HCT116 (cell line): ENCODE results near the gene CMIP. TPM values are rescaled to one million over a fixed set of nuclear protein-coding genes. Genes with fewer than 3 reads are reported as not detected.

Experiments used
- ATAC-seq: fragments of 200-7000 bp; cut with Tn5 transposase; 2 replicates; pipeline ENCODE4 v1.9.1; 2020; ENCODE audit warnings: mild to moderate bottlenecking, moderate library complexity
- BruUV-seq: library from RNA; stranded (reverse); fragments of 400-500 nt; replicated peaks from 2 replicates; lab custom pipeline; 2021; lab: Mats Ljungman, UMichigan
- CTCF ChIA-PET: fragments of 300-600 bp; sonication (Branson Sonifier 250); formaldehyde crosslinking; loops from one replicate; lab custom pipeline; 2021; ENCODE audit warnings: antibody characterized with exemption; lab: Charles Lee
- POLR2A ChIA-PET: fragments of 300-600, 350-600 bp; sonication (Branson Sonifier 250); formaldehyde crosslinking; loops from one replicate; lab custom pipeline; 2021; ENCODE audit warnings: antibody characterized with exemption; lab: Charles Lee
- RAD21 ChIA-PET, 2 experiments: fragments of 300-600 bp; sonication (Branson Sonifier 250); formaldehyde crosslinking; loops; one replicate each; lab custom pipeline; 2023; ENCODE audit warnings: low total read pairs in 2 of 2; ENCODE audit not compliant: uncharacterized antibody in 2 of 2, unreplicated experiment in 2 of 2, low non-redundant PET in 1 of 2; lab: Charles Lee
- DNase-seq: peaks from one replicate; pipeline ENCODE4 v3.0.0-alpha.2; 2010; ENCODE audit warnings: low read depth, low spot score
- H2AFZ ChIP-seq: fragments of 200-600 bp; shearing (Covaris generic), sonication (generic); 2 replicates; pipeline ENCODE4 v1.6.1; 2017; ENCODE audit warnings: low read depth, mixed run types, mixed read lengths, antibody characterized with exemption, low read length; ENCODE audit not compliant: poor library complexity, severe bottlenecking
- H3K27ac ChIP-seq: 2 replicates; pipeline ENCODE4 v1.5.1; 2012; ENCODE audit warnings: low read depth, low read length
- H3K27me3 ChIP-seq: fragments of 200-600 bp; sonication (generic); 2 replicates; pipeline ENCODE4 v1.6.1; 2016; ENCODE audit warnings: mixed run types, low read length, mixed read lengths; ENCODE audit not compliant: insufficient read depth
- H3K36me3 ChIP-seq, 2 experiments: fragments of 200-500 bp in 1 of 2; fragments of 200-600 bp in 1 of 2; sonication (Bioruptor generic) in 1 of 2; sonication (generic) in 1 of 2; 2 replicates each; pipeline versions ENCODE4 v1.5.1 to v1.6.1; 2014 to 2016; ENCODE audit warnings: low read length in 2 of 2, inconsistent platforms in 1 of 2, mixed read lengths in 1 of 2, mixed run types in 1 of 2; ENCODE audit not compliant: insufficient read depth in 2 of 2, control insufficient read depth in 1 of 2
- H3K4me1 ChIP-seq, 2 experiments: fragments of 200-600 bp in 1 of 2; sonication (generic) in 1 of 2; 2 replicates each; pipeline versions ENCODE4 v1.5.1 to v1.6.1; 2012 to 2017; ENCODE audit warnings: low read length in 2 of 2, inconsistent platforms in 1 of 2, mild to moderate bottlenecking in 1 of 2, mixed read lengths in 1 of 2, mixed run types in 1 of 2, moderate library complexity in 1 of 2; ENCODE audit not compliant: insufficient read depth in 2 of 2, control insufficient read depth in 1 of 2
- H3K4me2 ChIP-seq: fragments of 200-600 bp; sonication (generic); 2 replicates; pipeline ENCODE4 v1.6.1; 2017; ENCODE audit warnings: mixed run types, low read length, mixed read lengths
- H3K4me3 ChIP-seq, 2 experiments: fragments of 200-600 bp in 1 of 2; sonication (generic) in 1 of 2; replicated peaks in 1 of 2; 2 replicates each; pipeline ENCODE4 v1.5.1; 2011 to 2016; ENCODE audit warnings: low read length in 2 of 2, control low read depth in 1 of 2, low read depth in 1 of 2, mild to moderate bottlenecking in 1 of 2, mixed read lengths in 1 of 2, mixed run types in 1 of 2
- H3K79me2 ChIP-seq: fragments of 200-600 bp; sonication (generic); 2 replicates; pipeline ENCODE4 v1.6.1; 2017; ENCODE audit warnings: mild to moderate bottlenecking, mixed run types, low read length, moderate library complexity, mixed read lengths; ENCODE audit not compliant: insufficient read depth
- H3K9ac ChIP-seq: fragments of 200-600 bp; sonication (generic); 2 replicates; pipeline ENCODE4 v1.6.1; 2016; ENCODE audit warnings: low read length, mixed read lengths
- H3K9me2 ChIP-seq: fragments of 200-600 bp; sonication (generic), shearing (Covaris generic); 2 replicates; pipeline ENCODE4 v1.6.1; 2017; ENCODE audit warnings: mixed run types, mild to moderate bottlenecking, moderate library complexity; ENCODE audit not compliant: insufficient read depth
- H3K9me3 ChIP-seq, 2 experiments: fragments of 200-500 bp in 1 of 2; fragments of 200-600 bp in 1 of 2; sonication (Bioruptor generic) in 1 of 2; sonication (generic) in 1 of 2; 2 replicates each; pipeline ENCODE4 v1.6.1; 2014 to 2017; ENCODE audit warnings: low read length in 2 of 2, mixed read lengths in 2 of 2, inconsistent platforms in 1 of 2, low read depth in 1 of 2, mild to moderate bottlenecking in 1 of 2, mixed run types in 1 of 2, moderate library complexity in 1 of 2; ENCODE audit not compliant: control insufficient read depth in 1 of 2, insufficient read depth in 1 of 2
- H4K20me1 ChIP-seq: fragments of 200-600 bp; sonication (generic), shearing (Covaris generic); 2 replicates; pipeline ENCODE4 v1.6.1; 2017; ENCODE audit warnings: mixed run types, mild to moderate bottlenecking, moderate library complexity; ENCODE audit not compliant: insufficient read depth
- CEBPB ChIP-seq: IDR thresholded peaks from 2 replicates; pipeline ENCODE4 v1.6.1; 2012; ENCODE audit warnings: low read depth
- ELF1 ChIP-seq: IDR thresholded peaks from 2 replicates; pipeline ENCODE4 v1.6.1; 2012; ENCODE audit warnings: low read depth, borderline replicate concordance
- EZH2phosphoT487 ChIP-seq: fragments of 200-600 bp; IDR thresholded peaks from 2 replicates; pipeline ENCODE4 v1.6.1; 2018; ENCODE audit warnings: antibody characterized with exemption, borderline replicate concordance
- FOSL1 ChIP-seq: IDR thresholded peaks from 2 replicates; pipeline ENCODE4 v1.6.1; 2012; ENCODE audit warnings: low read depth
- JUND ChIP-seq: IDR thresholded peaks from 2 replicates; pipeline ENCODE4 v1.6.1; 2012
- MAX ChIP-seq: IDR thresholded peaks from 2 replicates; pipeline ENCODE4 v1.6.1; 2012
- POLR2A ChIP-seq: IDR thresholded peaks from 2 replicates; pipeline ENCODE4 v1.7.0; 2011; ENCODE audit warnings: borderline replicate concordance; ENCODE audit not compliant: insufficient read depth, insufficient read length; ENCODE audit errors: extremely low read depth
- POLR2AphosphoS5 ChIP-seq: IDR thresholded peaks from 2 replicates; pipeline ENCODE4 v1.6.1; 2011; ENCODE audit warnings: mild to moderate bottlenecking, low read depth, low read length, moderate library complexity
- RAD21 ChIP-seq: IDR thresholded peaks from 2 replicates; pipeline ENCODE4 v1.6.1; 2012; ENCODE audit warnings: low read depth, mild to moderate bottlenecking
- SP1 ChIP-seq: IDR thresholded peaks from 2 replicates; pipeline ENCODE4 v1.6.1; 2012; ENCODE audit warnings: low read depth
- SRF ChIP-seq: IDR thresholded peaks from 2 replicates; pipeline ENCODE4 v1.6.1; 2012; ENCODE audit warnings: low read depth
- ZFX ChIP-seq: fragments of 450-650 bp; IDR thresholded peaks from 2 replicates; pipeline ENCODE4 v1.6.1; 2017
- intact Hi-C: fragments of 100-400 bp; cut with micrococcal nuclease; formaldehyde crosslinking; loops from 2 replicates; pipeline ENCODE4 v1.10.0; 2022
- total RNA-seq: library from RNA; stranded (reverse); gene quantifications from one replicate; pipeline ENCODE4 v1.2.1, GENCODE V29; 2021; ENCODE audit not compliant: unreplicated experiment
- TF ChIP-seq, protein P1 (sequence below), 3 experiments: fragments of 200-600 bp in 1 of 3; sonication (generic) in 1 of 3; IDR thresholded peaks in 2 of 3; conservative IDR thresholded peaks in 1 of 3; 2 replicates each; pipeline ENCODE4 v1.5.1; 2012 to 2017; ENCODE audit warnings: low read depth in 2 of 3, low read length in 2 of 3, antibody characterized with exemption in 1 of 3, borderline replicate concordance in 1 of 3, control low read depth in 1 of 3, mild to moderate bottlenecking in 1 of 3, mixed read lengths in 1 of 3, mixed run types in 1 of 3, moderate library complexity in 1 of 3; ENCODE audit not compliant: insufficient read depth in 1 of 3

CMIP gene
- total RNA-seq, 1 experiment from 2014 or later = 64.6 TPM

GRCh38 chr16:81510016-81510415 lies 65.4 kb downstream of the CMIP start:
- peaks cover 0 to 4% of the 10 kb centered on the region in 2 experiments; a peak in 1 of 4 replicates for H3K9me3 ChIP-seq
- H3K4me1 ChIP-seq = peaks cover 26 to 62% of the 10 kb centered on the region in 2 experiments
- POLR2A ChIA-PET = no interaction called here
- H2AFZ ChIP-seq = no peak overlapping the region
- peaks cover 0 to 17% of the 10 kb centered on the region in 2 experiments; a peak in 1 of 4 replicates for H3K36me3 ChIP-seq
- no peaks in the 10 kb centered on the region for H3K9me2 ChIP-seq
- DNase-seq = no peak
- no peak for ATAC-seq
- no peak overlapping the region for H3K27ac ChIP-seq
- RAD21 ChIA-PET = no interaction called here
- no TSS peak for BruUV-seq
- H3K27me3 ChIP-seq = no peaks in the 10 kb centered on the region
- H4K20me1 ChIP-seq = no peaks in the 10 kb centered on the region
- CTCF ChIA-PET = no interaction called here
- H3K79me2 ChIP-seq = peaks cover 93% of the 10 kb centered on the region
- intact Hi-C loops = no loop called here
- TF ChIP-seq CEBPB (no peak), JUND (no peak), RAD21 (no peak), SP1 (no peak), SRF (no peak), EZH2phosphoT487 (no peak), POLR2A (no peak), FOSL1 (no peak), ELF1 (no peak), MAX (no peak), ZFX (no peak), POLR2AphosphoS5 (no peak)
- TF ChIP-seq, protein P1, sequence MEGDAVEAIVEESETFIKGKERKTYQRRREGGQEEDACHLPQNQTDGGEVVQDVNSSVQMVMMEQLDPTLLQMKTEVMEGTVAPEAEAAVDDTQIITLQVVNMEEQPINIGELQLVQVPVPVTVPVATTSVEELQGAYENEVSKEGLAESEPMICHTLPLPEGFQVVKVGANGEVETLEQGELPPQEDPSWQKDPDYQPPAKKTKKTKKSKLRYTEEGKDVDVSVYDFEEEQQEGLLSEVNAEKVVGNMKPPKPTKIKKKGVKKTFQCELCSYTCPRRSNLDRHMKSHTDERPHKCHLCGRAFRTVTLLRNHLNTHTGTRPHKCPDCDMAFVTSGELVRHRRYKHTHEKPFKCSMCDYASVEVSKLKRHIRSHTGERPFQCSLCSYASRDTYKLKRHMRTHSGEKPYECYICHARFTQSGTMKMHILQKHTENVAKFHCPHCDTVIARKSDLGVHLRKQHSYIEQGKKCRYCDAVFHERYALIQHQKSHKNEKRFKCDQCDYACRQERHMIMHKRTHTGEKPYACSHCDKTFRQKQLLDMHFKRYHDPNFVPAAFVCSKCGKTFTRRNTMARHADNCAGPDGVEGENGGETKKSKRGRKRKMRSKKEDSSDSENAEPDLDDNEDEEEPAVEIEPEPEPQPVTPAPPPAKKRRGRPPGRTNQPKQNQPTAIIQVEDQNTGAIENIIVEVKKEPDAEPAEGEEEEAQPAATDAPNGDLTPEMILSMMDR (IDR thresholded peaks at IDR 0.05 in 2 of 3, conservative IDR thresholded peaks at IDR 0.05 in 1 of 3; ENCODE audit: borderline replicate concordance in 1 of 3, insufficient read depth in 1 of 3, low read depth in 2 of 3, low read length in 2 of 3) = no peak
- no peak overlapping the region for H3K4me3 ChIP-seq
- H3K4me2 ChIP-seq = no peak overlapping the region
- H3K9ac ChIP-seq = no peak overlapping the region
